HEK293 (cell line): ENCODE results near the gene P2RY13.
A peak's percentile ranks its signal among the peaks of the same experiment; 100 is the strongest.

Experiments used
- CTCF ChIA-PET: fragments of 350-600 bp; formaldehyde crosslinking; extraction: SDS; loops from one replicate; lab custom pipeline; 2021; ENCODE audit warnings: antibody characterized with exemption; lab: Yijun Ruan, JAX
- POLR2A ChIA-PET: fragments of 300-600 bp; formaldehyde crosslinking; extraction: SDS; loops from one replicate; lab custom pipeline; 2020; ENCODE audit warnings: antibody characterized with exemption, inconsistent platforms; lab: Yijun Ruan, JAX
- H3K27ac ChIP-seq: fragments of 200-500 bp; sonication (Bioruptor generic); 2 replicates; pipeline ENCODE4 v1.5.1; 2014; ENCODE audit warnings: low read depth, low read length, control low read depth, inconsistent platforms; ENCODE audit errors: extremely low read depth
- H3K36me3 ChIP-seq, 2 experiments: fragments of 200-500 bp in 1 of 2; sonication (Bioruptor generic) in 1 of 2; 1 replicate in 1 of 2; 2 replicates in 1 of 2; pipeline ENCODE4 v1.5.1; 2014 to 2017; ENCODE audit warnings: inconsistent platforms in 2 of 2, low read length in 2 of 2; ENCODE audit not compliant: control insufficient read depth in 2 of 2, insufficient read depth in 1 of 2
- H3K4me1 ChIP-seq: fragments of 200-500 bp; sonication (Bioruptor generic); 2 replicates; pipeline ENCODE4 v1.5.1; 2014; ENCODE audit warnings: mild to moderate bottlenecking, low read length, inconsistent platforms; ENCODE audit not compliant: control insufficient read depth, insufficient read depth
- H3K4me3 ChIP-seq: 2 replicates; pipeline ENCODE4 v1.5.1; 2011; ENCODE audit warnings: low read depth, mild to moderate bottlenecking, control low read depth, low read length, moderate library complexity
- H3K9me3 ChIP-seq: fragments of 200-500 bp; sonication (Bioruptor generic); 2 replicates; pipeline ENCODE4 v1.5.1; 2014; ENCODE audit warnings: low read depth, low read length, inconsistent platforms; ENCODE audit not compliant: control insufficient read depth, insufficient read depth
- IKZF3 ChIP-seq: fragments of 450-650 bp; IDR thresholded peaks from 2 replicates; pipeline ENCODE4 v1.5.0; 2018; ENCODE audit warnings: missing biosample characterization, mild to moderate bottlenecking, missing genetic modification characterization, moderate library complexity
- OSR2 ChIP-seq: fragments of 450-650 bp; formaldehyde crosslinking; IDR thresholded peaks from 2 replicates; pipeline ENCODE4 v1.5.1; 2016; ENCODE audit warnings: missing biosample characterization, missing genetic modification characterization
- PRDM1 ChIP-seq: fragments of 450-650 bp; formaldehyde crosslinking; IDR thresholded peaks from 2 replicates; pipeline ENCODE4; 2016; ENCODE audit warnings: missing biosample characterization, missing genetic modification characterization
- TSHZ1 ChIP-seq: fragments of 450-650 bp; formaldehyde crosslinking; IDR thresholded peaks from 2 replicates; pipeline ENCODE4 v1.5.1; 2016; ENCODE audit warnings: missing biosample characterization, missing genetic modification characterization, borderline replicate concordance
- ZFHX2 ChIP-seq: fragments of 450-650 bp; formaldehyde crosslinking; conservative IDR thresholded peaks from 2 replicates; pipeline ENCODE4 v1.5.1; 2016; ENCODE audit warnings: missing biosample characterization, missing genetic modification characterization
- ZIC2 ChIP-seq: fragments of 450-650 bp; formaldehyde crosslinking; IDR thresholded peaks from 2 replicates; pipeline ENCODE4 v1.5.1; 2016; ENCODE audit warnings: missing biosample characterization, missing genetic modification characterization
- ZNF112 ChIP-seq: fragments of 450-650 bp; formaldehyde crosslinking; IDR thresholded peaks from 2 replicates; pipeline ENCODE4 v1.5.0; 2017; ENCODE audit warnings: missing biosample characterization, missing genetic modification characterization
- ZNF155 ChIP-seq: fragments of 450-650 bp; formaldehyde crosslinking; IDR thresholded peaks from 2 replicates; pipeline ENCODE4 v1.5.1; 2016; ENCODE audit warnings: missing biosample characterization, missing genetic modification characterization
- ZNF174 ChIP-seq: fragments of 450-650 bp; formaldehyde crosslinking; IDR thresholded peaks from 2 replicates; pipeline ENCODE4 v1.5.0; 2017; ENCODE audit warnings: missing biosample characterization, mild to moderate bottlenecking, missing genetic modification characterization
- ZNF2 ChIP-seq: fragments of 450-650 bp; formaldehyde crosslinking; IDR thresholded peaks from 2 replicates; pipeline ENCODE4 v1.5.1; 2016; ENCODE audit warnings: missing biosample characterization, missing genetic modification characterization
- ZNF510 ChIP-seq: fragments of 450-650 bp; formaldehyde crosslinking; IDR thresholded peaks from 2 replicates; pipeline ENCODE4 v1.5.1; 2018; ENCODE audit warnings: mild to moderate bottlenecking, missing genetic modification characterization, missing biosample characterization; ENCODE audit not compliant: insufficient replicate concordance
- ZNF514 ChIP-seq: fragments of 450-650 bp; formaldehyde crosslinking; IDR thresholded peaks from 2 replicates; pipeline ENCODE4 v1.5.1; 2016; ENCODE audit warnings: missing biosample characterization, missing genetic modification characterization
- ZNF544 ChIP-seq: fragments of 450-650 bp; formaldehyde crosslinking; IDR thresholded peaks from 2 replicates; pipeline ENCODE4 v1.5.0; 2017; ENCODE audit warnings: missing biosample characterization, missing genetic modification characterization
- ZNF555 ChIP-seq: fragments of 450-650 bp; formaldehyde crosslinking; conservative IDR thresholded peaks from 2 replicates; pipeline ENCODE4 v1.5.1; 2017; ENCODE audit warnings: missing biosample characterization, mild to moderate bottlenecking, missing genetic modification characterization, inconsistent platforms
- ZNF677 ChIP-seq: fragments of 450-650 bp; IDR thresholded peaks from 2 replicates; pipeline ENCODE4 v1.5.0; 2018; ENCODE audit warnings: missing biosample characterization, mild to moderate bottlenecking, missing genetic modification characterization, moderate library complexity
- ZNF777 ChIP-seq: fragments of 450-650 bp; formaldehyde crosslinking; IDR thresholded peaks from 2 replicates; pipeline ENCODE4 v1.5.1; 2017; ENCODE audit warnings: missing biosample characterization, missing genetic modification characterization, borderline replicate concordance
- ZNF791 ChIP-seq: fragments of 450-650 bp; formaldehyde crosslinking; IDR thresholded peaks from 2 replicates; pipeline ENCODE4 v1.5.1; 2016; ENCODE audit warnings: missing biosample characterization, missing genetic modification characterization
- ZSCAN23 ChIP-seq: fragments of 450-650 bp; formaldehyde crosslinking; IDR thresholded peaks from 2 replicates; pipeline ENCODE4 v1.5.1; 2016; ENCODE audit warnings: missing biosample characterization, missing genetic modification characterization
- TF ChIP-seq, protein P1 (sequence below): fragments of 450-650 bp; formaldehyde crosslinking; IDR thresholded peaks from 2 replicates; pipeline ENCODE4 v1.5.1; 2017; ENCODE audit warnings: missing biosample characterization, missing genetic modification characterization
- TF ChIP-seq, protein P2 (sequence below): fragments of 450-650 bp; formaldehyde crosslinking; IDR thresholded peaks from 2 replicates; pipeline ENCODE4 v1.5.1; 2017; ENCODE audit warnings: missing biosample characterization, missing genetic modification characterization
- TF ChIP-seq, protein P3 (sequence below): fragments of 450-650 bp; formaldehyde crosslinking; IDR thresholded peaks from 2 replicates; pipeline ENCODE4; 2016; ENCODE audit warnings: missing biosample characterization, missing genetic modification characterization
- TF ChIP-seq, protein P4 (sequence below): sonication (generic); formaldehyde crosslinking; IDR thresholded peaks from 2 replicates; pipeline ENCODE4 v1.8.1; 2022; ENCODE audit warnings: mild to moderate bottlenecking, moderate library complexity, missing genetic modification reagents

Gene P2RY13

GRCh38 chr3:151316267-151316991, 12.9 kb downstream of the P2RY13 start, which contains the start of gene GPR87:
Gene GPR87 (minus strand): TSS chr3:151316820. CDS start chr3:151300100, 16,720 bp downstream.
- TF ChIP-seq ZNF174 (no peak), ZNF514 (tag by site-specific recombination) (no peak), PRDM1 (tag by site-specific recombination) (0 out of 2 replicates have a peak, but pooled peaks have one; percentile 19), IKZF3 (tag by site-specific recombination) (no peak), OSR2 (no peak), ZNF555 (tag by site-specific recombination) (no peak), ZNF510 (tag by site-specific recombination) (no peak), ZNF791 (tag by site-specific recombination) (no peak)
- TF ChIP-seq, protein P1, sequence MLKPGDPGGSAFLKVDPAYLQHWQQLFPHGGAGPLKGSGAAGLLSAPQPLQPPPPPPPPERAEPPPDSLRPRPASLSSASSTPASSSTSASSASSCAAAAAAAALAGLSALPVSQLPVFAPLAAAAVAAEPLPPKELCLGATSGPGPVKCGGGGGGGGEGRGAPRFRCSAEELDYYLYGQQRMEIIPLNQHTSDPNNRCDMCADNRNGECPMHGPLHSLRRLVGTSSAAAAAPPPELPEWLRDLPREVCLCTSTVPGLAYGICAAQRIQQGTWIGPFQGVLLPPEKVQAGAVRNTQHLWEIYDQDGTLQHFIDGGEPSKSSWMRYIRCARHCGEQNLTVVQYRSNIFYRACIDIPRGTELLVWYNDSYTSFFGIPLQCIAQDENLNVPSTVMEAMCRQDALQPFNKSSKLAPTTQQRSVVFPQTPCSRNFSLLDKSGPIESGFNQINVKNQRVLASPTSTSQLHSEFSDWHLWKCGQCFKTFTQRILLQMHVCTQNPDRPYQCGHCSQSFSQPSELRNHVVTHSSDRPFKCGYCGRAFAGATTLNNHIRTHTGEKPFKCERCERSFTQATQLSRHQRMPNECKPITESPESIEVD, result 0 out of 2 replicates have a peak, but pooled peaks have one; percentile 11
- TF ChIP-seq, protein P2, sequence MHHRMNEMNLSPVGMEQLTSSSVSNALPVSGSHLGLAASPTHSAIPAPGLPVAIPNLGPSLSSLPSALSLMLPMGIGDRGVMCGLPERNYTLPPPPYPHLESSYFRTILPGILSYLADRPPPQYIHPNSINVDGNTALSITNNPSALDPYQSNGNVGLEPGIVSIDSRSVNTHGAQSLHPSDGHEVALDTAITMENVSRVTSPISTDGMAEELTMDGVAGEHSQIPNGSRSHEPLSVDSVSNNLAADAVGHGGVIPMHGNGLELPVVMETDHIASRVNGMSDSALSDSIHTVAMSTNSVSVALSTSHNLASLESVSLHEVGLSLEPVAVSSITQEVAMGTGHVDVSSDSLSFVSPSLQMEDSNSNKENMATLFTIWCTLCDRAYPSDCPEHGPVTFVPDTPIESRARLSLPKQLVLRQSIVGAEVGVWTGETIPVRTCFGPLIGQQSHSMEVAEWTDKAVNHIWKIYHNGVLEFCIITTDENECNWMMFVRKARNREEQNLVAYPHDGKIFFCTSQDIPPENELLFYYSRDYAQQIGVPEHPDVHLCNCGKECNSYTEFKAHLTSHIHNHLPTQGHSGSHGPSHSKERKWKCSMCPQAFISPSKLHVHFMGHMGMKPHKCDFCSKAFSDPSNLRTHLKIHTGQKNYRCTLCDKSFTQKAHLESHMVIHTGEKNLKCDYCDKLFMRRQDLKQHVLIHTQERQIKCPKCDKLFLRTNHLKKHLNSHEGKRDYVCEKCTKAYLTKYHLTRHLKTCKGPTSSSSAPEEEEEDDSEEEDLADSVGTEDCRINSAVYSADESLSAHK (tag by site-specific recombination), result no peak
- TF ChIP-seq, protein P3, sequence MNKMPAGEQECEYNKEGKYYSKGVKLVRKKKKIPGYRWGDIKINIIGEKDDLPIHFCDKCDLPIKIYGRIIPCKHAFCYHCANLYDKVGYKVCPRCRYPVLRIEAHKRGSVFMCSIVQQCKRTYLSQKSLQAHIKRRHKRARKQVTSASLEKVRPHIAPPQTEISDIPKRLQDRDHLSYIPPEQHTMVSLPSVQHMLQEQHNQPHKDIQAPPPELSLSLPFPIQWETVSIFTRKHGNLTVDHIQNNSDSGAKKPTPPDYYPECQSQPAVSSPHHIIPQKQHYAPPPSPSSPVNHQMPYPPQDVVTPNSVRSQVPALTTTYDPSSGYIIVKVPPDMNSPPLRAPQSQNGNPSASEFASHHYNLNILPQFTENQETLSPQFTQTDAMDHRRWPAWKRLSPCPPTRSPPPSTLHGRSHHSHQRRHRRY, result no peak
- Histone ChIP-seq H3K9me3 (no peaks in the 10 kb centered on the region), H3K4me1 (no peaks in the 10 kb centered on the region), H3K27ac (no peak within 1 kb of the TSS), H3K36me3 (no peaks in the 10 kb centered on the region), H3K4me3 (peak within 1 kb of the TSS; percentile 18; the same call in 1 of the 2 replicates)
- ChIA-PET POLR2A (no interaction called here), CTCF (no interaction called here)

GRCh38 chr3:151315846-151316245, 13.5 kb downstream of the P2RY13 start:
- H3K36me3 ChIP-seq, result no peaks in the 10 kb centered on the region
- H3K4me1 ChIP-seq, result no peaks in the 10 kb centered on the region
- TF ChIP-seq ZNF777 (tag by site-specific recombination), result no peak
- peak; percentile 79; the same call in 1 of the 2 replicates for TF ChIP-seq ZNF677 (tag by site-specific recombination)
- ChIA-PET CTCF (no interaction called here), POLR2A (no interaction called here)
- no peak overlapping the region for H3K27ac ChIP-seq
- no peak overlapping the region; the same call in 1 of the 2 replicates for H3K4me3 ChIP-seq
- no peaks in the 10 kb centered on the region for H3K9me3 ChIP-seq

DNA sequence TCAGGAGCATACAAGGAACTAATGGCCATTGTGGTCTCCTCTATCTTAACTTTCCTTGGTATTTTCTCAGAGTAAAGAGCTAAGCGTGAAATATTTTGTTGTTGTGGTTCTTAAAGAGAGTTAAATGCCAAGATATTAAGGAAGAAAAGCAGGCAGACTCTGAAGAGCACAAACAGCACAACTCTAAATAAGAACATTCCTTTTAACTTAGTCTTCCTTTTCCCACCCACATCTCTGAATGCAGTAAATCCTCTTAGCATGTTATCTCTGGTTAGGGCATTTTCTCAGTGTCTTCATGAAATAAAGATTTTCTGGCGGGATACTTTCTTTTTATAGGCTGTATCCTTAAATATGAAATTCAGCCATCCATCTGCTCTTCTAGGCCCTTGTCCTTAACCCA, 14.2 kb downstream of the P2RY13 start:
- Histone ChIP-seq H3K4me1 (no peaks in the 10 kb centered on the region), H3K27ac (no peak overlapping the region), H3K9me3 (no peaks in the 10 kb centered on the region), H3K4me3 (no peak overlapping the region; the same call in 1 of the 2 replicates), H3K36me3 (no peaks in the 10 kb centered on the region)
- ChIA-PET POLR2A (no interaction called here), CTCF (no interaction called here)
- TF ChIP-seq, protein P4, sequence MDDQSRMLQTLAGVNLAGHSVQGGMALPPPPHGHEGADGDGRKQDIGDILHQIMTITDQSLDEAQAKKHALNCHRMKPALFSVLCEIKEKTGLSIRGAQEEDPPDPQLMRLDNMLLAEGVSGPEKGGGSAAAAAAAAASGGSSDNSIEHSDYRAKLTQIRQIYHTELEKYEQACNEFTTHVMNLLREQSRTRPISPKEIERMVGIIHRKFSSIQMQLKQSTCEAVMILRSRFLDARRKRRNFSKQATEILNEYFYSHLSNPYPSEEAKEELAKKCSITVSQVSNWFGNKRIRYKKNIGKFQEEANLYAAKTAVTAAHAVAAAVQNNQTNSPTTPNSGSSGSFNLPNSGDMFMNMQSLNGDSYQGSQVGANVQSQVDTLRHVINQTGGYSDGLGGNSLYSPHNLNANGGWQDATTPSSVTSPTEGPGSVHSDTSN (CRISPR knock-in tag), result no peak
- TF ChIP-seq ZFHX2 (tag by site-specific recombination) (no peak), TSHZ1 (tag by site-specific recombination) (no peak), ZNF544 (tag by site-specific recombination) (no peak), ZNF2 (no peak), ZNF112 (tag by site-specific recombination) (no peak), ZNF155 (tag by site-specific recombination) (no peak), ZSCAN23 (tag by site-specific recombination) (no peak), ZIC2 (no peak)
